HG03064 (cell line): ENCODE measurements around the gene SCGB1A1.
"Not testable (repeated sequence)": the region's sequence is repeated elsewhere in the genome, so short reads cannot be mapped to it uniquely, and the experiment has no call there.

Experiments
- ATAC-seq: cut with Tn5 transposase; IDR thresholded peaks from one replicate; pipeline ENCODE4 v1.9.1; 2021; ENCODE audit warnings: low read depth; ENCODE audit not compliant: unreplicated experiment

The SCGB1A1 gene

GRCh38 chr11:62418733-62419132 lies at the start of gene SCGB1A1:
Gene SCGB1A1, plus strand, starts transcription at chr11:62419033. Its CDS starts 63 bp downstream, at chr11:62419096.
- ATAC-seq, result no peak

- ATAC-seq, result no peak
Measured at GRCh38 chr11:62370743-62371440, 47.9 kb upstream of the SCGB1A1 start.

- ATAC-seq, result no peak
Measured at GRCh38 chr11:62372871-62373270, 46.0 kb upstream of the SCGB1A1 start.

- ATAC-seq, result no peak
Measured at GRCh38 chr11:62373464-62374119, 45.2 kb upstream of the SCGB1A1 start.

GRCh38 chr11:62374801-62375200 lies 44.0 kb upstream of the SCGB1A1 start:
- ATAC-seq, result no peak

- not testable (repeated sequence) for ATAC-seq
Measured at GRCh38 chr11:62378459-62379063, 40.3 kb upstream of the SCGB1A1 start.

GRCh38 chr11:62379586-62379985 lies 39.2 kb upstream of the SCGB1A1 start:
- not testable (repeated sequence) for ATAC-seq

- ATAC-seq, result not testable (repeated sequence)
Measured at GRCh38 chr11:62380821-62381245, 38.0 kb upstream of the SCGB1A1 start.

GRCh38 chr11:62383822-62384221 lies 35.0 kb upstream of the SCGB1A1 start:
- no peak for ATAC-seq

- not testable (repeated sequence) for ATAC-seq
Measured at GRCh38 chr11:62386083-62386482, 32.8 kb upstream of the SCGB1A1 start.

- ATAC-seq, result no peak
Measured at GRCh38 chr11:62387381-62387780, 31.5 kb upstream of the SCGB1A1 start.

- no peak for ATAC-seq
Measured at GRCh38 chr11:62388999-62389398, 29.8 kb upstream of the SCGB1A1 start.

- ATAC-seq, result no peak
Measured at GRCh38 chr11:62390237-62390636, 28.6 kb upstream of the SCGB1A1 start.

GRCh38 chr11:62390722-62391121 lies 28.1 kb upstream of the SCGB1A1 start:
- ATAC-seq, result no peak

- ATAC-seq, result no peak
Measured at GRCh38 chr11:62391642-62392425, 27.0 kb upstream of the SCGB1A1 start.

GRCh38 chr11:62392506-62392905 lies 26.3 kb upstream of the SCGB1A1 start:
- no peak for ATAC-seq

GRCh38 chr11:62393061-62393611 lies 25.7 kb upstream of the SCGB1A1 start:
- no peak for ATAC-seq

GRCh38 chr11:62393735-62394134 lies 25.1 kb upstream of the SCGB1A1 start:
- no peak for ATAC-seq

- ATAC-seq, result no peak
Measured at GRCh38 chr11:62394825-62395538, 23.9 kb upstream of the SCGB1A1 start.
